Neural cell (in vitro differentiated cells): ENCODE results near the gene M1AP. TPM values are rescaled to one million over a fixed set of nuclear protein-coding genes. Genes with fewer than 3 reads are reported as not detected.

Experiments used
- H2AFZ ChIP-seq: fragments of 200-600, 300-800 bp; sonication (generic), shearing (Covaris generic); 2 replicates; pipeline ENCODE4 v1.6.0; 2014; ENCODE audit warnings: low read depth, mild to moderate bottlenecking, antibody characterized with exemption, low read length, moderate library complexity
- H3F3A ChIP-seq: fragments of 200-600 bp; shearing (Covaris generic); 2 replicates; pipeline ENCODE4 v1.6.1; 2016; ENCODE audit warnings: mild to moderate bottlenecking, moderate library complexity, mixed read lengths, antibody characterized with exemption, low read length; ENCODE audit not compliant: insufficient read depth, poor library complexity, severe bottlenecking
- H3K27ac ChIP-seq: fragments of 200-600, 300-800 bp; sonication (generic), shearing (Covaris generic); 2 replicates; pipeline ENCODE4 v1.5.1; 2014; ENCODE audit warnings: mild to moderate bottlenecking, low read length, moderate library complexity
- H3K27me3 ChIP-seq: fragments of 300-800, 200-600 bp; sonication (generic), shearing (Covaris generic); 2 replicates; pipeline ENCODE4 v1.6.0; 2014; ENCODE audit warnings: mild to moderate bottlenecking, low read depth, low read length, moderate library complexity; ENCODE audit not compliant: insufficient read depth
- H3K36me3 ChIP-seq: fragments of 300-800, 200-600 bp; sonication (generic), shearing (Covaris generic); 2 replicates; pipeline ENCODE4 v1.5.1; 2014; ENCODE audit warnings: mild to moderate bottlenecking, antibody characterized with exemption, low read length, moderate library complexity; ENCODE audit not compliant: insufficient read depth
- H3K4me2 ChIP-seq: fragments of 300-800, 200-600 bp; sonication (generic), shearing (Covaris generic); 2 replicates; pipeline ENCODE4 v1.6.0; 2014; ENCODE audit warnings: mild to moderate bottlenecking, low read length
- H3K4me3 ChIP-seq: fragments of 300-800, 200-600 bp; sonication (generic), shearing (Covaris generic); 2 replicates; pipeline ENCODE4 v1.5.1; 2014; ENCODE audit warnings: mild to moderate bottlenecking, low read length, moderate library complexity
- H3K79me2 ChIP-seq: fragments of 200-600 bp; shearing (Covaris generic); replicated peaks from 2 replicates; pipeline ENCODE4 v1.6.0; 2014; ENCODE audit warnings: mild to moderate bottlenecking, low read length, moderate library complexity; ENCODE audit not compliant: insufficient read depth
- H3K9ac ChIP-seq: fragments of 300-800, 200-600 bp; sonication (generic), shearing (Covaris generic); 2 replicates; pipeline ENCODE4 v1.6.1; 2016; ENCODE audit warnings: mild to moderate bottlenecking, low read length, mixed read lengths
- H3K9me2 ChIP-seq: fragments of 200-600 bp; shearing (Covaris generic); 2 replicates; pipeline ENCODE4 v1.6.1; 2016; ENCODE audit warnings: mild to moderate bottlenecking, low read length, mixed read lengths; ENCODE audit not compliant: insufficient read depth
- H3K9me3 ChIP-seq: fragments of 200-600, 300-800 bp; sonication (generic), shearing (Covaris generic); 2 replicates; pipeline ENCODE4 v1.6.1; 2016; ENCODE audit warnings: mild to moderate bottlenecking, mixed run types, low read length, moderate library complexity, mixed read lengths
- H4K20me1 ChIP-seq: fragments of 200-600 bp; shearing (Covaris generic); 2 replicates; pipeline ENCODE4 v1.6.1; 2016; ENCODE audit warnings: mild to moderate bottlenecking, mixed run types; ENCODE audit not compliant: insufficient read depth
- EP300 ChIP-seq: fragments of 450-650 bp; conservative IDR thresholded peaks from 2 replicates; pipeline ENCODE4 v1.6.1; 2014; ENCODE audit warnings: antibody characterized with exemption, mild to moderate bottlenecking, moderate library complexity; ENCODE audit not compliant: poor library complexity, severe bottlenecking
- EZH2 ChIP-seq: fragments of 200-600, 300-800 bp; shearing (Covaris generic), sonication (generic); IDR thresholded peaks from 2 replicates; pipeline ENCODE4 v1.6.1; 2014; ENCODE audit warnings: antibody characterized with exemption, low read length, borderline replicate concordance, mild to moderate bottlenecking; ENCODE audit not compliant: insufficient read depth, poor library complexity, severe bottlenecking
- MXI1 ChIP-seq: fragments of 450-650 bp; conservative IDR thresholded peaks from 2 replicates; pipeline ENCODE4 v1.6.1; 2014; ENCODE audit warnings: antibody characterized with exemption, mild to moderate bottlenecking; ENCODE audit not compliant: poor library complexity, severe bottlenecking
- POLR2AphosphoS5 ChIP-seq: IDR thresholded peaks from 2 replicates; pipeline ENCODE4 v1.6.1; 2012
- RAD21 ChIP-seq: fragments of 450-650 bp; conservative IDR thresholded peaks from 2 replicates; pipeline ENCODE4 v1.6.1; 2014; ENCODE audit warnings: antibody characterized with exemption, mild to moderate bottlenecking, moderate library complexity
- SMC3 ChIP-seq: fragments of 450-650 bp; conservative IDR thresholded peaks from 2 replicates; pipeline ENCODE4 v1.6.1; 2014; ENCODE audit warnings: antibody characterized with exemption, mild to moderate bottlenecking, moderate library complexity; ENCODE audit not compliant: poor library complexity
- TAF1 ChIP-seq: IDR thresholded peaks from 2 replicates; pipeline ENCODE4 v1.6.1; 2012; ENCODE audit warnings: low read depth
- polyA plus RNA-seq: library from polyadenylated mRNA; depleted of rRNA; stranded (reverse); fragments of >200 nt; gene quantifications from 2 replicates; pipeline ENCODE4 v1.2.3, GENCODE V29; 2014
- TF ChIP-seq, protein P1 (sequence below): fragments of 450-650 bp; IDR thresholded peaks from 2 replicates; pipeline ENCODE4 v1.5.1; 2014; ENCODE audit warnings: antibody characterized with exemption, mild to moderate bottlenecking, moderate library complexity; ENCODE audit not compliant: poor library complexity, severe bottlenecking
- TF ChIP-seq, protein P2 (sequence below): IDR thresholded peaks from 2 replicates; pipeline ENCODE4 v1.6.1; 2012; ENCODE audit warnings: borderline replicate concordance

The M1AP gene
- polyA plus RNA-seq, 1 donor from 2014 or later: not detected

DNA sequence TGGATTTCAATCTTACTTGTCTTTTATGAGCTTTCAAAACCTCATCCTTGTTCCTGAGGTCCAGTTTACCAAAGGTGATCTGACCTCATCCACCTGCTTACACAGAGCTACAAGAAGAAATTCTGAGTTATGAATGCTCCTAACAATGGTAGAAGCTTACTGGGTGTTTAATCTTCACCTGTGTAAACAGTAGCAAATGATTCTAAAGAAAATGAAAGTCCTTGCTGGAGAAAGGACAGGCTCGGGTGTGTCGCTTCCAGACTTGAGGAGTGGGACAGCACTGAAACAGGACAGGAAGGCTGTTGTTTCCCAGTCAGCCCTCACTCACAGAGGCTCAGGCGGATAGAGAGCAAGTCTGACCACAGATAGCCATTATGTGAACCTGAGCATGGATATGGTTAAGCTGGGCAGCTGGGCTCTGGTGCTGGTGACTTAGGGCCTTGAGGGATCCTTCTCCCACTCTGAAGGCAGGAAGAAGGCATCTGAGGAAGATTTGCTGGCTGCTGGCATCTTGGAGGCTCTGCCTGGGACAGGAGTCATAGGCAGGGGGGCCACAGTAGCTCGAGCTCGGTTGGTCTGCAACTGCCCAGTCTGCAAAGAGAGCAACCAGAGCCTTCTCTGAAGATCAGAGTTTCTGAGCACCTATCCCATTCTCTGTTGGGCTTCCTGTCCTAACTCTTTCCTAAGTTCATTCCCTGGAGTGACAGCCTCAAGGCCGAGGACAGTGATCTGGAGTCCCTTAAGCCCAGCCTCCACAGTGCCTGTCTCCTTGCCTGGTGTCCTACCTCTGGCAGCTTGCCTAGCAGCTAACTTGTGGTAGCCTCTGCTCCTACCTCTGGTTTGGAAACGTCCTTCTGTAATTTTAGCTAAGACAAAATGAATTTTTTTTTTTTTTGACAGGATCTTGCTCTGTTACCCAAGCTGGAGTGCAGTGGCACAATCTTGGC lies 89.6 kb downstream of the M1AP start:
- Histone ChIP-seq H2AFZ (no peak overlapping the region), H3K4me3 (no peak overlapping the region), H3K9me3 (no peaks in the 10 kb centered on the region), H3K27me3 (peaks cover 24% of the 10 kb centered on the region), H3K9ac (no peak overlapping the region), H3K27ac (no peak overlapping the region), H3K79me2 (no peaks in the 10 kb centered on the region), H3K36me3 (no peaks in the 10 kb centered on the region), H3K9me2 (no peaks in the 10 kb centered on the region), H3K4me2 (no peak overlapping the region), H4K20me1 (no peaks in the 10 kb centered on the region), H3F3A (no peaks in the 10 kb centered on the region)
- no peak for TF ChIP-seq TAF1
- TF ChIP-seq POLR2AphosphoS5: no peak
- no peak for TF ChIP-seq EZH2
- no peak for TF ChIP-seq MXI1
- TF ChIP-seq, protein P1, sequence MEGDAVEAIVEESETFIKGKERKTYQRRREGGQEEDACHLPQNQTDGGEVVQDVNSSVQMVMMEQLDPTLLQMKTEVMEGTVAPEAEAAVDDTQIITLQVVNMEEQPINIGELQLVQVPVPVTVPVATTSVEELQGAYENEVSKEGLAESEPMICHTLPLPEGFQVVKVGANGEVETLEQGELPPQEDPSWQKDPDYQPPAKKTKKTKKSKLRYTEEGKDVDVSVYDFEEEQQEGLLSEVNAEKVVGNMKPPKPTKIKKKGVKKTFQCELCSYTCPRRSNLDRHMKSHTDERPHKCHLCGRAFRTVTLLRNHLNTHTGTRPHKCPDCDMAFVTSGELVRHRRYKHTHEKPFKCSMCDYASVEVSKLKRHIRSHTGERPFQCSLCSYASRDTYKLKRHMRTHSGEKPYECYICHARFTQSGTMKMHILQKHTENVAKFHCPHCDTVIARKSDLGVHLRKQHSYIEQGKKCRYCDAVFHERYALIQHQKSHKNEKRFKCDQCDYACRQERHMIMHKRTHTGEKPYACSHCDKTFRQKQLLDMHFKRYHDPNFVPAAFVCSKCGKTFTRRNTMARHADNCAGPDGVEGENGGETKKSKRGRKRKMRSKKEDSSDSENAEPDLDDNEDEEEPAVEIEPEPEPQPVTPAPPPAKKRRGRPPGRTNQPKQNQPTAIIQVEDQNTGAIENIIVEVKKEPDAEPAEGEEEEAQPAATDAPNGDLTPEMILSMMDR: no peak
- TF ChIP-seq EP300: no peak
- TF ChIP-seq, protein P2, sequence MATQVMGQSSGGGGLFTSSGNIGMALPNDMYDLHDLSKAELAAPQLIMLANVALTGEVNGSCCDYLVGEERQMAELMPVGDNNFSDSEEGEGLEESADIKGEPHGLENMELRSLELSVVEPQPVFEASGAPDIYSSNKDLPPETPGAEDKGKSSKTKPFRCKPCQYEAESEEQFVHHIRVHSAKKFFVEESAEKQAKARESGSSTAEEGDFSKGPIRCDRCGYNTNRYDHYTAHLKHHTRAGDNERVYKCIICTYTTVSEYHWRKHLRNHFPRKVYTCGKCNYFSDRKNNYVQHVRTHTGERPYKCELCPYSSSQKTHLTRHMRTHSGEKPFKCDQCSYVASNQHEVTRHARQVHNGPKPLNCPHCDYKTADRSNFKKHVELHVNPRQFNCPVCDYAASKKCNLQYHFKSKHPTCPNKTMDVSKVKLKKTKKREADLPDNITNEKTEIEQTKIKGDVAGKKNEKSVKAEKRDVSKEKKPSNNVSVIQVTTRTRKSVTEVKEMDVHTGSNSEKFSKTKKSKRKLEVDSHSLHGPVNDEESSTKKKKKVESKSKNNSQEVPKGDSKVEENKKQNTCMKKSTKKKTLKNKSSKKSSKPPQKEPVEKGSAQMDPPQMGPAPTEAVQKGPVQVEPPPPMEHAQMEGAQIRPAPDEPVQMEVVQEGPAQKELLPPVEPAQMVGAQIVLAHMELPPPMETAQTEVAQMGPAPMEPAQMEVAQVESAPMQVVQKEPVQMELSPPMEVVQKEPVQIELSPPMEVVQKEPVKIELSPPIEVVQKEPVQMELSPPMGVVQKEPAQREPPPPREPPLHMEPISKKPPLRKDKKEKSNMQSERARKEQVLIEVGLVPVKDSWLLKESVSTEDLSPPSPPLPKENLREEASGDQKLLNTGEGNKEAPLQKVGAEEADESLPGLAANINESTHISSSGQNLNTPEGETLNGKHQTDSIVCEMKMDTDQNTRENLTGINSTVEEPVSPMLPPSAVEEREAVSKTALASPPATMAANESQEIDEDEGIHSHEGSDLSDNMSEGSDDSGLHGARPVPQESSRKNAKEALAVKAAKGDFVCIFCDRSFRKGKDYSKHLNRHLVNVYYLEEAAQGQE: no peak
- no peak for TF ChIP-seq SMC3
- TF ChIP-seq RAD21: no peak

GRCh38 chr2:74556831-74557370 lies 91.2 kb downstream of the M1AP start:
- H3K36me3 ChIP-seq: no peaks in the 10 kb centered on the region
- no peak overlapping the region for H3K4me2 ChIP-seq
- H3K9ac ChIP-seq: no peak overlapping the region
- H3K9me2 ChIP-seq: no peaks in the 10 kb centered on the region
- H4K20me1 ChIP-seq: no peaks in the 10 kb centered on the region
- H3K27me3 ChIP-seq: peaks cover 25% of the 10 kb centered on the region
- no peak overlapping the region for H3K27ac ChIP-seq
- H3K4me3 ChIP-seq: no peak overlapping the region
- no peak overlapping the region for H2AFZ ChIP-seq
- TF ChIP-seq SMC3 (no peak), EZH2 (no peak), TAF1 (no peak), POLR2AphosphoS5 (no peak), RAD21 (no peak), EP300 (no peak), MXI1 (no peak)
- TF ChIP-seq, protein P1: no peak
- TF ChIP-seq, protein P2: no peak
- no peaks in the 10 kb centered on the region for H3F3A ChIP-seq
- no peaks in the 10 kb centered on the region for H3K79me2 ChIP-seq
- H3K9me3 ChIP-seq: no peaks in the 10 kb centered on the region
